GM23338 (cell line): ENCODE measurements around the gene OMP. TPM values are rescaled to one million over a fixed set of nuclear protein-coding genes. Genes with fewer than 3 reads are reported as not detected.

Experiments used
- ATAC-seq: fragments of 200-7000 bp; cut with Tn5 transposase; 3 replicates; pipeline ENCODE4 v1.9.1; 2020
- DNase-seq: peaks from one replicate; pipeline ENCODE4 v3.0.0-alpha.2; 2015; ENCODE audit warnings: low spot score
- H2AFZ ChIP-seq: fragments of 200-600 bp; sonication (generic); 2 replicates; pipeline ENCODE4 v1.8.0; 2016; ENCODE audit warnings: antibody characterized with exemption, mild to moderate bottlenecking, moderate library complexity
- H3F3A ChIP-seq: fragments of 200-600 bp; sonication (generic); replicated peaks from 2 replicates; pipeline ENCODE4 v1.8.0; 2017; ENCODE audit warnings: antibody characterized with exemption, mixed run types, low read depth
- H3K27ac ChIP-seq: fragments of 200-600 bp; sonication (generic); 2 replicates; pipeline ENCODE4 v1.6.1; 2016; ENCODE audit warnings: low read depth
- H3K27me3 ChIP-seq: fragments of 200-600 bp; sonication (generic); 2 replicates; pipeline ENCODE4 v1.8.0; 2016; ENCODE audit warnings: mild to moderate bottlenecking, mixed run types, moderate library complexity; ENCODE audit not compliant: insufficient read depth
- H3K36me3 ChIP-seq: fragments of 200-600 bp; sonication (generic); 2 replicates; pipeline ENCODE4 v1.8.0; 2016; ENCODE audit warnings: mild to moderate bottlenecking; ENCODE audit not compliant: insufficient read depth
- H3K4me1 ChIP-seq: fragments of 200-600 bp; sonication (generic); 2 replicates; pipeline ENCODE4 v1.8.0; 2016; ENCODE audit warnings: mild to moderate bottlenecking, moderate library complexity; ENCODE audit not compliant: insufficient read depth
- H3K4me2 ChIP-seq: fragments of 200-600 bp; sonication (generic); 2 replicates; pipeline ENCODE4 v1.7.1; 2017; ENCODE audit warnings: mixed run types
- H3K4me3 ChIP-seq: fragments of 200-600 bp; sonication (generic); 2 replicates; pipeline ENCODE4 v1.6.1; 2016; ENCODE audit warnings: mixed run types
- H3K79me2 ChIP-seq: fragments of 200-600 bp; sonication (generic); replicated peaks from 2 replicates; pipeline ENCODE4 v1.8.0; 2017; ENCODE audit warnings: mild to moderate bottlenecking; ENCODE audit not compliant: insufficient read depth
- H3K9me2 ChIP-seq: fragments of 200-600 bp; sonication (generic); 2 replicates; pipeline ENCODE4 v1.8.0; 2017; ENCODE audit not compliant: insufficient read depth
- H4K20me1 ChIP-seq: fragments of 200-600 bp; sonication (generic); replicated peaks from 2 replicates; pipeline ENCODE4 v1.8.0; 2017; ENCODE audit warnings: mild to moderate bottlenecking; ENCODE audit not compliant: insufficient read depth
- H3K27ac Mint-ChIP-seq: 2 replicates; pipeline ENCODE4 v1.8.0; 2020; ENCODE audit warnings: inconsistent platforms, mild to moderate bottlenecking, moderate library complexity, mixed read lengths
- H3K27me3 Mint-ChIP-seq: 3 replicates; pipeline ENCODE4 v1.8.0; 2022; ENCODE audit warnings: low read depth, mild to moderate bottlenecking, moderate library complexity, mixed read lengths, inconsistent platforms; ENCODE audit not compliant: insufficient read depth, poor library complexity
- H3K36me3 Mint-ChIP-seq: 3 replicates; pipeline ENCODE4 v1.8.0; 2021; ENCODE audit warnings: low read depth, mild to moderate bottlenecking, inconsistent platforms, moderate library complexity, mixed read lengths
- H3K4me1 Mint-ChIP-seq: 3 replicates; pipeline ENCODE4 v1.8.0; 2020; ENCODE audit warnings: mild to moderate bottlenecking, inconsistent platforms, mixed read lengths
- H3K4me3 Mint-ChIP-seq: 3 replicates; pipeline ENCODE4 v1.8.0; 2021; ENCODE audit warnings: moderate library complexity, mild to moderate bottlenecking, inconsistent platforms, mixed read lengths
- H3K9me3 Mint-ChIP-seq: 3 replicates; pipeline ENCODE4 v1.8.0; 2020; ENCODE audit warnings: moderate library complexity, mild to moderate bottlenecking, inconsistent platforms, mixed read lengths
- CREB1 ChIP-seq: fragments of 250-450 bp; sonication (Bioruptor Pico); IDR thresholded peaks from 2 replicates; pipeline ENCODE4 v1.5.0; 2020; ENCODE audit warnings: low read depth, mild to moderate bottlenecking, moderate library complexity
- CTCF ChIP-seq, 2 experiments: fragments of 200-600 bp in 1 of 2; sonication (generic) in 1 of 2; conservative IDR thresholded peaks; 2 replicates each; pipeline versions ENCODE4 v1.5.1 to v1.6.1; 2016 to 2017; ENCODE audit warnings: antibody characterized with exemption in 2 of 2, low read depth in 2 of 2, mild to moderate bottlenecking in 2 of 2, moderate library complexity in 1 of 2
- ETS1 ChIP-seq: IDR thresholded peaks from 2 replicates; pipeline ENCODE4 v1.6.1; 2016; ENCODE audit warnings: antibody characterized with exemption
- EZH2 ChIP-seq: fragments of 200-600 bp; sonication (generic); IDR thresholded peaks from one replicate; pipeline ENCODE4 v1.8.0; 2017; ENCODE audit warnings: antibody characterized with exemption, mild to moderate bottlenecking, low read depth; ENCODE audit not compliant: unreplicated experiment
- EZH2phosphoT487 ChIP-seq: fragments of 200-600 bp; sonication (generic); IDR thresholded peaks from one replicate; pipeline ENCODE4 v1.8.1; 2018; ENCODE audit warnings: antibody characterized with exemption; ENCODE audit not compliant: unreplicated experiment
- JUNB ChIP-seq: IDR thresholded peaks from one replicate; pipeline ENCODE4 v1.6.1; 2016; ENCODE audit warnings: antibody characterized with exemption; ENCODE audit not compliant: unreplicated experiment
- NANOG ChIP-seq: IDR thresholded peaks from 2 replicates; pipeline ENCODE4 v1.6.1; 2016; ENCODE audit warnings: antibody characterized with exemption, borderline replicate concordance
- POLR2AphosphoS5 ChIP-seq: IDR thresholded peaks from 2 replicates; pipeline ENCODE4 v1.6.1; 2016; ENCODE audit warnings: antibody characterized with exemption, low read depth
- REST ChIP-seq: IDR thresholded peaks from one replicate; pipeline ENCODE4 v1.6.1; 2018; ENCODE audit warnings: antibody characterized with exemption; ENCODE audit not compliant: unreplicated experiment
- STAT1 ChIP-seq: IDR thresholded peaks from one replicate; pipeline ENCODE4 v1.6.1; 2016; ENCODE audit warnings: antibody characterized with exemption; ENCODE audit not compliant: unreplicated experiment
- ZNF114 ChIP-seq: fragments of 250-450 bp; sonication (Bioruptor Pico); IDR thresholded peaks from 2 replicates; pipeline ENCODE4 v1.5.0; 2020; ENCODE audit warnings: mild to moderate bottlenecking, moderate library complexity
- ZNF331 ChIP-seq: fragments of 250-450 bp; sonication (Bioruptor Pico); IDR thresholded peaks from 2 replicates; pipeline ENCODE4 v1.5.0; 2020; ENCODE audit warnings: low read depth, mild to moderate bottlenecking, moderate library complexity
- ZNF462 ChIP-seq: fragments of 250-450 bp; sonication (Bioruptor Pico); IDR thresholded peaks from 2 replicates; pipeline ENCODE4 v1.5.0; 2020; ENCODE audit warnings: mild to moderate bottlenecking, moderate library complexity
- polyA plus RNA-seq: library from polyadenylated mRNA; unstranded; fragments of >200 nt; fragmentation: Nextera tagmentation; extraction: Ambion mirVana; gene quantifications from 2 replicates; pipeline ENCODE4 v1.2.1, GENCODE V29; 2016
- total RNA-seq: library from RNA; depleted of rRNA; stranded (reverse); fragments of >200 nt; shearing (Covaris generic); gene quantifications from 2 replicates; pipeline ENCODE4 v1.2.3, GENCODE V29; 2014

OMP gene
- total and polyA plus RNA-seq, 2 experiments from 2014 or later: 1.0 TPM; not detected in 1

- ATAC-seq: no peak
- Histone ChIP-seq H2AFZ (no peak overlapping the region), H3K27ac (no peak overlapping the region), H3K79me2 (no peaks in the 10 kb centered on the region), H3F3A (no peaks in the 10 kb centered on the region), H3K4me2 (no peak overlapping the region), H3K4me3 (no peak overlapping the region), H3K4me1 (0 out of 2 replicates have a peak, but pooled peaks cover 6% of the 10 kb centered on the region), H3K9me2 (no peaks in the 10 kb centered on the region), H4K20me1 (no peaks in the 10 kb centered on the region), H3K36me3 (no peaks in the 10 kb centered on the region), H3K27me3 (no peaks in the 10 kb centered on the region)
- DNase-seq: no peak
- Mint-ChIP-seq H3K36me3 (no peaks in the 10 kb centered on the region; the same call in none of the 3 replicates), H3K27ac (no peak overlapping the region), H3K27me3 (no peaks in the 10 kb centered on the region), H3K4me1 (peaks cover 3% of the 10 kb centered on the region; the same call in 2 of the 3 replicates), H3K4me3 (no peak overlapping the region), H3K9me3 (peaks cover 16% of the 10 kb centered on the region)
- TF ChIP-seq JUNB: no peak
- TF ChIP-seq ZNF331 (CRISPR knock-in tag): no peak
- no peak for TF ChIP-seq EZH2
- no peak for TF ChIP-seq ZNF462 (CRISPR knock-in tag)
- no peak for TF ChIP-seq ETS1
- no peak for TF ChIP-seq POLR2AphosphoS5
- no peak for TF ChIP-seq REST
- TF ChIP-seq NANOG: no peak
- no peak for TF ChIP-seq EZH2phosphoT487
- TF ChIP-seq CREB1 (CRISPR knock-in tag): no peak
- no peak for TF ChIP-seq ZNF114 (CRISPR knock-in tag)
- no peak for TF ChIP-seq STAT1
- TF ChIP-seq CTCF (conservative IDR thresholded peaks at IDR 0.05; ENCODE audit: low read depth in 2 of 2): no peak
Measured at GRCh38 chr11:77056814-77057402, 45.7 kb upstream of the OMP start.
